Dendritic cell treated with granulocyte-macrophage colony-stimulating factor and Interleukin-4, amounts not matched to agents 40 ng/mL and 50 ng/mL, for 4 days (primary cell): Measurements from ENCODE around the gene DMRT1.
A peak's percentile ranks its signal among the peaks of the same experiment; 100 is the strongest.

ENCODE experiments used
- H3K27ac Mint-ChIP-seq: one replicate; pipeline ENCODE4 v1.8.0; 2022; ENCODE audit warnings: mild to moderate bottlenecking, mixed read lengths
- H3K27me3 Mint-ChIP-seq: one replicate; pipeline ENCODE4 v1.8.0; 2022; ENCODE audit warnings: mild to moderate bottlenecking, mixed read lengths
- H3K36me3 Mint-ChIP-seq: one replicate; pipeline ENCODE4 v1.8.0; 2022; ENCODE audit warnings: low read depth, mixed read lengths
- H3K4me1 Mint-ChIP-seq: one replicate; pipeline ENCODE4 v1.8.0; 2022; ENCODE audit warnings: low read depth, mixed read lengths
- H3K4me3 Mint-ChIP-seq: one replicate; pipeline ENCODE4 v1.8.0; 2022; ENCODE audit warnings: mild to moderate bottlenecking, moderate library complexity, mixed read lengths
- H3K9me3 Mint-ChIP-seq: one replicate; pipeline ENCODE4 v1.8.0; 2022; ENCODE audit warnings: mixed read lengths
- intact Hi-C: fragments of 100-400 bp; cut with micrococcal nuclease; formaldehyde crosslinking; loops from one replicate; pipeline ENCODE4 v1.15.0; 2022

Gene DMRT1

DNA sequence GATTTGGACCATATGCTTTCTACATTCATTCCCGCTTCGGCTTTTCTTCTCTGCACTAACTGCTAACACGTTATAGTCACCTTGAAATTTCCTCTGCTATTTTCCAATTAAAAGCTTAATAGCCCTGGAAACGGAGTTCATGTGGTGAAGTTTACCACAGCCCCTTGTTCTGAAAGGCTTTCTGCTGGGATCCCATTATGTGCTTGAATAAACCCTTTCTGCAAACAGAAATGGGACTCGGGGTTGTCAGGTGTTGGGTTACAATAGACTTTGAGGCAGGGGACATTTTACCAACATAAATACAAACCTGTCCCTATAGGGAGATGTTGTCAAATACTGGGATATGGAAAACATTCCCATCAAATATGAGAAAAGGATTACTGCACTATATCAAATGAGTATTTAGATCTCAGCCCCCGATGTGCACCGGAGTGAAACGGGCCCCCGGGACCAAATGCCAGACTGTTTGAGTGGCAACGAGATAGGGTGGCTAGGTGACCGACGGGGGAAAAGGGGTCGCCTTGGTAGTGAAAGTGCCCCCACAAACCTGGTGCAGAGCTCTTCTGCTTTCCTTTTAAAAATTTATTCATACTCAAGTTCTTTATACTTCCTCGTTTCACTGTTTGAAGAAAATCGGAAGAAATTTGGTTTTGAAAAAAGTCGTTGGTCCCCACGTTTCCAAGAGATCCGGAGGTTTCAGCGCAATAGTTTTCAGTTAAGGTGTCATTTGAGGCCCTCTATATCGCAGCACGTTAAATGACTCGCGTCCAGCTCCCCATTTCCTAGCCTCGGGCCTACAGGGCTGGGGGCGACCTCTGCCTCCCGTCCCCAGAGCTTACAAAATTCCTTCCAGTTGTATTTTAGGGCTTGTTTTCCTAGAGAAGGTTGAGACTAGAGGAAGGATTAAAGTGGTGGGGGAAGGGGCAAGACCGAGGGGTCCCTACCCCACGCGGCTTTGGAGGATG, 132.8 kb downstream of the DMRT1 start:
- H3K27ac Mint-ChIP-seq = no peak overlapping the region
- intact Hi-C loops = loop anchor here (5.0 kb wide), 1 partner anchor 73 kb away; no protein-coding TSS in a partner anchor
- peaks cover 96% of the 10 kb centered on the region for H3K27me3 Mint-ChIP-seq
- H3K4me3 Mint-ChIP-seq = no peak overlapping the region
- H3K4me1 Mint-ChIP-seq = peaks cover 67% of the 10 kb centered on the region
- H3K36me3 Mint-ChIP-seq = no peaks in the 10 kb centered on the region
- no peaks in the 10 kb centered on the region for H3K9me3 Mint-ChIP-seq

GRCh38 chr9:974996-975739, 133.7 kb downstream of the DMRT1 start:
- Mint-ChIP-seq H3K4me1 (peaks cover 59% of the 10 kb centered on the region), H3K4me3 (no peak overlapping the region), H3K27me3 (peaks cover 96% of the 10 kb centered on the region), H3K36me3 (no peaks in the 10 kb centered on the region), H3K9me3 (no peaks in the 10 kb centered on the region), H3K27ac (no peak overlapping the region)
- intact Hi-C loops = loop anchor here (5.0 kb wide), 1 partner anchor 72 kb away; no protein-coding TSS in a partner anchor

GRCh38 chr9:975740-976257, 134.3 kb downstream of the DMRT1 start:
- Mint-ChIP-seq H3K27me3 (peaks cover 95% of the 10 kb centered on the region), H3K4me3 (peak overlapping the region; percentile 48), H3K9me3 (no peaks in the 10 kb centered on the region), H3K4me1 (peaks cover 56% of the 10 kb centered on the region), H3K36me3 (no peaks in the 10 kb centered on the region), H3K27ac (no peak overlapping the region)
- intact Hi-C loops = no loop called here

DNA sequence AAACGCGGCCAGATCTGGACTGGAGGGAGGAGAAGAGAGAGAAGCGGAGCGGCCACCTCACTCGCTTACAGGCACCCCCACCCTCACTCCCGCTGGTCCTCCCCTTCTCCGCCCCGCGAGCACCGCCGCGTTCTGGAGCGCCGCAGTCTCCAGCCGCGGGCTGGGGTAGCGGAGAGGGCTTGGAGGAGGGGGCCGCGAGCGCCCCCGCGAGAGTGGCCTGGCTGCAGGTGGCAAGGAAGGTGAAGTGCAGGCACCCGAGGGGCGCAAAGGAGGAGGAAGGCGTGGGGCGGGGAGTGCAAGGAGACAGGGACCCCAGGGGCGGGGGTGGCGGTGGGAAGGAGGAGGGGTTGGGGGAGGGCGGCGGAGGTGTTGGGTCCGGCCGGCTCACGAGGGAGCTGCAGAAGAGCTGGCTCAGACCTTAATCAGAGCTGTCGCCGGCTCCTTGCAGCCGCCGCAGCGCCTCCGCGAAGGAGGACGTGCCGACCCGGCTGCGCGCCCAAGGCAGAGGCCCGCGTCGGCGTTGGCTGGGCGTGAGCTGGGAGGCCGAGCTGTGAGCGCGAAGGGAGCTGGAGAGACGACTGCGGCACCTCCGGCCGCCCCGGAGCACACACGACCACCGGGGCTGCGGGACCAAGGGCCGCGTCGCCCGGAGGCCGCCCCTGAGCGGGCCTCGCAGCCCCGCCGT, 134.9 kb downstream of the DMRT1 start, which contains the start of gene DMRT3:
Gene DMRT3, plus strand, starts transcription at position 398 of the 685 bp plus-strand sequence. CDS start 347 bp downstream, outside the sequence.
- Mint-ChIP-seq H3K9me3 (no peaks in the 10 kb centered on the region), H3K27ac (no peak within 1 kb of the TSS), H3K36me3 (no peaks in the 10 kb centered on the region), H3K4me3 (peak within 1 kb of the TSS; percentile 48), H3K4me1 (peaks cover 56% of the 10 kb centered on the region), H3K27me3 (peaks cover 95% of the 10 kb centered on the region)
- intact Hi-C loops = no loop called here

DNA sequence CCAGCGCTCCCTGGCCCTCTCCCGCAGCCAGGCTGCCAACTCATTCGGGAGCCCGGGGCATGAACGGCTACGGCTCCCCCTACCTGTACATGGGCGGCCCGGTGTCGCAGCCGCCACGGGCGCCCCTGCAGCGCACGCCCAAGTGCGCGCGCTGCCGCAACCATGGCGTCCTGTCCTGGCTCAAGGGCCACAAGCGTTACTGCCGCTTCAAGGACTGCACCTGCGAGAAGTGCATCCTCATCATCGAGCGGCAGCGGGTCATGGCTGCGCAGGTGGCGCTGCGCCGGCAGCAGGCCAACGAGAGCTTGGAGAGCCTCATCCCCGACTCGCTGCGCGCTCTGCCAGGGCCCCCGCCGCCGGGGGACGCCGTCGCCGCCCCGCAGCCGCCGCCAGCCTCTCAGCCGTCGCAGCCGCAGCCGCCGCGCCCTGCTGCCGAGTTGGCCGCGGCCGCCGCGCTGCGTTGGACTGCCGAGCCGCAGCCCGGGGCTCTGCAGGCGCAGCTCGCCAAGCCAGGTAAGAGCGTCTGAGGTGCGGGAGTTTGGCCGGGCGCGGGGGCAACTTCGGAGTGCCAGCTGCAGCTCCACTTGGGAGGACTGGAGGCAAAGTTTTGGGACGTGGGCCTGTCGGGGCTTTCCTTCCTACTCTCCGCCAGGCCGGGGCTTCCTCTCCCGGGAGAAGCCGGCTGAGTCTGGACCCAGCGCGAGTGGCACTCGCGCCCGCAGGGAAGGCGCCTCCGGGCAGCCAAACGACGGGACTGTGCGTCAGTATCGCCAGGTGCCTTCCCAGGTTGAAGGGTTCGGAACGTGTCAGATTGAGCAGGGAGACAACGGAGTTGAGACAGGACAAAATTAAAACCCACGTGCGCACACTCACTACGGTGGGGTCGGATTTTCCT, 135.7 kb downstream of the DMRT1 start:
- intact Hi-C loops = no loop called here
- Mint-ChIP-seq H3K4me1 (peaks cover 57% of the 10 kb centered on the region), H3K27ac (no peak overlapping the region), H3K9me3 (no peaks in the 10 kb centered on the region), H3K4me3 (peak overlapping the region; percentile 21), H3K27me3 (peaks cover 96% of the 10 kb centered on the region), H3K36me3 (no peaks in the 10 kb centered on the region)

DNA sequence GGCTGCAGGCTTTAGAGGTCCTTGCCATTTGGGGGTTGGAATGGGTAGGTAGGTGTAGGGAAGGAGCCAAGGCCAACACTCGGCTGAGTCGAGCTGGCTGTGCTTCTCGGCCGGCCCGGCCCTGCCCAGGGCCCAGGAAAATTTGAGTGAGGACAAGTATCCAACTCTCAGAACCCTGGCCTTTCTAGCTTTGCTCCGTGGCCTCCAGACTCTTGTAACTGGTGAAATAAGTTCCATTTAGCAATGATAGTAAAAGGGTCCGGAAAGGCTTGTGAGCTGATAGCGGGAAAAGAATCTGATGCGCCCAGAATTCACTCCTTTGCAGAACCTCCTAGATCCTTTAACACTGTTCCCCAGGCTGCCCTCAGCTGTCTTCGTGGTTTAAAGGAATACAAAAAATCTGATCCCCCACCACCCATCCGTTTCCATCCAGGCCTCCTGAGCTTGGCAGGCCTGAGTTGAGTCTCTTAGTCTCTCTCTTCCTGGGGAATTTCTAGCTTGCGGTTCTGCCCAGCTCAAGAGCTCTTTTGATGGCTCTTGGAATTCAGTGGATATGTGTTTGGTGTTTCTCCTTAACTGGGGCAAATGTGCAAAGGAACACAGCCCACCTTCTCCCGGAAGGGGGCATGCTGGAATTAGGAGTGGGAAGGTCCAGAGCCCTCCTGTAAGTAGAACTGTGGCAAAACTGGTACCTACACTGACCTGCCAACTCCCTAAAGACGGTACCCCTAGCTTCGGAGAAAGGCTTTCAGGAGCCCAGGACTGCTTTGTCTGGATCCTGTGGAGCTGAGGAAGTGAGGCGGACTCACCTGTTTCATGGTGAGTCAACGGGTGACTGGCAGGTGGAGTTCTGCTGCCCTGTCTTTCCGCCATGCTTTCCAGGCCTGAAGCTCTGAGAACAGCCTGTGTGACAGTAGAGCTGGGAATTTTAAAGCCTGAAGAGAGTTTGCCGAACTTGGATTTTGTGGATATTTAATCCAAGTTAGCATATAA, 136.6 kb downstream of the DMRT1 start:
- H3K4me1 Mint-ChIP-seq = peaks cover 47% of the 10 kb centered on the region
- no peak overlapping the region for H3K4me3 Mint-ChIP-seq
- intact Hi-C loops = no loop called here
- H3K9me3 Mint-ChIP-seq = no peaks in the 10 kb centered on the region
- H3K27ac Mint-ChIP-seq = no peak overlapping the region
- no peaks in the 10 kb centered on the region for H3K36me3 Mint-ChIP-seq
- H3K27me3 Mint-ChIP-seq = peaks cover 95% of the 10 kb centered on the region

- Mint-ChIP-seq H3K4me1 (peaks cover 29% of the 10 kb centered on the region), H3K27ac (no peak overlapping the region), H3K36me3 (no peaks in the 10 kb centered on the region), H3K4me3 (no peak overlapping the region), H3K27me3 (peaks cover 91% of the 10 kb centered on the region), H3K9me3 (no peaks in the 10 kb centered on the region)
- intact Hi-C loops = no loop called here
Observed at GRCh38 chr9:979983-980382, 138.5 kb downstream of the DMRT1 start.

DNA sequence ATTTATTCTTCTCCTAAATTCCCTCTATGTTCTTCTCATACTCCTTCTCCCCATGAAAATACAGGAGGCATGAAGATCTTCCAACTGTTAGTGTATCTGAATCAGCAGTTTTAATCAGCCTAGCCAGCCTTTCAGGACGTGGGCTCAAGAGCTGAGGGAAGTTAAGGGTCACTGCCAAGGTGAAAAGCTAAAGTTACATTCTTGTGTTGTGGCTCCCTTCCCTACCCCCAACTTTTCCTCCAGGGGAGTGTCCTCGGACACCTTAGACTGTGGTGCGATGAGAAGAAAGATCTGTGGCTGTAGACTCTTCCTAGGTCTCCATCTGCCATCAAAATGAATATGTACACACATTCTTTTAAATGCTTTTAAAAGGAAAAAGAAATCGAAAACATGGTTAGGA, 139.1 kb downstream of the DMRT1 start:
- peaks cover 87% of the 10 kb centered on the region for H3K27me3 Mint-ChIP-seq
- intact Hi-C loops = no loop called here
- H3K4me3 Mint-ChIP-seq = no peak overlapping the region
- no peaks in the 10 kb centered on the region for H3K36me3 Mint-ChIP-seq
- peaks cover 26% of the 10 kb centered on the region for H3K4me1 Mint-ChIP-seq
- H3K9me3 Mint-ChIP-seq = no peaks in the 10 kb centered on the region
- H3K27ac Mint-ChIP-seq = no peak overlapping the region

DNA sequence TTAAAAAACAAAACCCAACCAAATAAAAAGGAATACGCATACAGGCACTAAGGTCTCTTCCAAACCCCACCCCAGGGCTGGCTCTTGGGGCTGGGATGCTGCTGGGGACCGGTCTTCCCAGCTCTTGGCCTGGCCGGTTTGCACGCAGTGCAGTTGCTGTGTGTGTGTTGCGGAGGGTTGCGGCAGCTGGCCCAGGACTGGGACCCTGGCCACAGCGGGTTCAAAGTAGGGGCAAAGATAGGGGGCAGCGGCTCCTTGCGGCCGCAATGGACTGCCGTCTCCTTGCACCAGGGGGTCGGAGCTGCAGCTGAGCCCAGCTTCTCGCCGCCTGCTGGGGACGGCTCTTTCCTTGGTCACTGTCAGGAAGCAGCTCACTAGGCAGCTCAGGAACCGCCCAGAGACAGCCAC, 140.0 kb downstream of the DMRT1 start:
- intact Hi-C loops = no loop called here
- Mint-ChIP-seq H3K9me3 (no peaks in the 10 kb centered on the region), H3K36me3 (no peaks in the 10 kb centered on the region), H3K27ac (no peak overlapping the region), H3K4me1 (peaks cover 19% of the 10 kb centered on the region), H3K4me3 (no peak overlapping the region), H3K27me3 (peaks cover 85% of the 10 kb centered on the region)

DNA sequence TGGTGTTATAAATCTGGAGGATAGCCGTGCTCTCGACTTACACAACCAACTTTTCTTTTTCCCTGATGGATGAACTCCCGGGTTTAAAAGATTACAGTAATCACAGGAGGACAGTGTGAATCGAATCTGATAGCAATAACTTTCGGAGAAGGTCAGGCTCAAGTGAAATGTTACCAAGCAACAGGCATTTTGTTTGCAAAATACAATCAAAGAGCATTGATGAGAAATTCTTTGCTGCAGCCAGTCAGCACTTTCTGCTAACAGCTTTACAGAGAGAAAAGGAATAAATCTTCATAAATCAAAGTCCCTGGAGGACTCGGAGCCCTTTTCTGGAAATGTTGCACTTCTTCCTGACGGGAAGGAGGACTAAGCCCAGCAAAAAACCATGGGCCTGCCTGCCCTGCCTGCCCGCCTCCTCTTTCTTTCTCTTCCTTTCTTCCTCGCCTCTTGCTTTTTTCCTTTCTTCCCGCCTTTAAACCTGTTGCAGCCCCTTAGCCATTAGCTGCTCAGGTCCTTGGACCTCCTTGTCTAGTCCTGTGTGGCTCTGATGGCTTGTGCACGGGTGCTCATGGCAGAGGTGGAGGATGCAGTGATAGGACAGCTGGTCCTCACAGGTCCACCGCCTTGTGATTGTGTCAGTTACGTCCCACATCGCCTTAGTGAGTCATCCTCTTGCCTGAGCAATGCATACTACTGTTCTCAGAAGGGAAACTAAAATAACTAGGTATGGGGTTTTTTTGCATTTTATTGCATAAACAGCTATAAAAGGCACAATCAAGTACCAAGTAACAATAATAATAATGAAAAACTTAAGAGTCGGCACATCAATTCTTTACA, 141.1 kb downstream of the DMRT1 start:
- H3K27me3 Mint-ChIP-seq = peaks cover 85% of the 10 kb centered on the region
- H3K27ac Mint-ChIP-seq = no peak overlapping the region
- H3K9me3 Mint-ChIP-seq = no peaks in the 10 kb centered on the region
- H3K4me3 Mint-ChIP-seq = no peak overlapping the region
- H3K4me1 Mint-ChIP-seq = peaks cover 13% of the 10 kb centered on the region
- H3K36me3 Mint-ChIP-seq = no peaks in the 10 kb centered on the region
- intact Hi-C loops = no loop called here

DNA sequence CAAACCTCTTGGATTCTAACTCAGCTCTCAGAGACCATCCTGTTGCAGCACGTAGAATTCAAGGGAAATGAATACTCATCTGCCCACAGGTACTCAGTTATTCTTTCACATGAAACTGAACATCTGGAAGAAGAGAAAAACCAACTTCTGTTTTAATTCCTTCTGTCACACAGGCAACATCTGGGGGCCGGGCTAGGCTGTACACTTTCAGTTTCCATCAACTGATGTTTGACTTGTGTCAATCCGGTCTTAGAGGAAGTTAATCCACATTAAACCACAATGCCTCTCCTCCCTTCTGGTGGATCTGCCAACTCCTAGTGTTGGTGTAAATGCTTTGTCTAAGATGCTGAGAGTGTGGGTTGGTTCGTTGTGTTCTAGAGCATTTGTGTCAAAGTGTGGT, 152.5 kb downstream of the DMRT1 start:
- Mint-ChIP-seq H3K4me3 (no peak overlapping the region), H3K4me1 (peaks cover 12% of the 10 kb centered on the region), H3K27me3 (peaks cover 23% of the 10 kb centered on the region), H3K9me3 (no peaks in the 10 kb centered on the region), H3K27ac (no peak overlapping the region), H3K36me3 (no peaks in the 10 kb centered on the region)
- intact Hi-C loops = no loop called here
